DND-41 (cell line): Measurements from ENCODE around the gene C1R.

ENCODE experiments used
- CTCF ChIP-seq: IDR thresholded peaks from 2 replicates; pipeline ENCODE4 v1.5.1; 2012; ENCODE audit warnings: borderline replicate concordance, low read length, moderate library complexity, mild to moderate bottlenecking; ENCODE audit not compliant: poor library complexity, severe bottlenecking; ENCODE audit errors: extremely low read depth
- EZH2 ChIP-seq: IDR thresholded peaks from 3 replicates; pipeline ENCODE4 v1.6.1; 2012; ENCODE audit warnings: borderline replicate concordance, low read depth, mild to moderate bottlenecking, moderate library complexity, low read length, inconsistent platforms; ENCODE audit not compliant: severe bottlenecking

DNA sequence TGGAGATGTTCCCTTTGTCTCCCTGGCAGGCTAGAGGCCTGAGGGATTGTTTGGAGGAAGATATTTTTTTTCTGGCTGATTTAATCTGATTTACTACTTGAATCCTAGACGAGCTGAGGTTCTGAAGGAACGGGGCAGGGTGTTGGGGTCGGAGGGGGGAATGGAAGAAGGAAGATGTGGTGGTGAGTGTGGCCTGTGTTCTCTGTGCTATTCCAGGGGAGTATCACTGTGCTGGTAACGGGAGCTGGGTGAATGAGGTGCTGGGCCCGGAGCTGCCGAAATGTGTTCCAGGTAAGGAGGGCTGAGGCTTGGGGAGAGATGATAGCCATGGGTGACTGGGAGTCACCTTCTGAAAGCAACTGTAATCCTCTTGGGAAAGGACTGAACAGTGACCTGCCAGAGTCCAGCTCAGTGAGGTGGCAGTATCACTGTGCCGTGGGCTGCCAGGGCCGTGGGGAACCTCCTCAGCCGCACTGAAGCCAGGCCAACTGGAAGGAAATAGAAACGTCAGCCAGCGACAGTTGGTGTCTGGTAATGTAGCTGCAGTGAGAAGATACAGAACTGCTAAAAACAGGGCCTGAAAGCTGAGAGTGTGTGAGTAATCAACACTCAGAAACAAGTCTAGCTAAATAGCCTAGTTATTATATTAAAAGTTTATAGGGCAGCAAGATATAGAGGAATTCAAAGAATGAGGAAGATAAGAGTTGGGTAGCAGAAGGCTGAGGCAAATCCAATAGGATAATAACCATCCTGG is 23.8 kb downstream of the C1R start:
- TF ChIP-seq CTCF, result no peak
- TF ChIP-seq EZH2, result no peak
